Heart left ventricle (tissue), 13 donors: ENCODE measurements around the gene STARD7.

ENCODE experiments used
- CTCF ChIP-seq, 12 donors: fragments of 200-600 bp; sonication (generic) in 4 of 12; IDR thresholded peaks; one replicate each; pipeline versions ENCODE4 v1.5.0 to v1.8.0; 2018 to 2022; ENCODE audit warnings: antibody characterized with exemption in 12 of 12, mild to moderate bottlenecking in 5 of 12
- POLR2A ChIP-seq, 2 donors: fragments of 450-650 bp; IDR thresholded peaks; one replicate each; pipeline ENCODE4 v1.6.1; 2017; ENCODE audit warnings: antibody characterized with exemption in 2 of 2, mild to moderate bottlenecking in 2 of 2, moderate library complexity in 2 of 2
- donor health status: ischemic (EF 13 %, LVEDD 7.1; RV severe dilation, severe dysfunction).
- donor health status: DM: no; HTN: yes; CAD: no.
- donor health status: DM: no; HTN: no; CAD: no.
- donor health status: ischemic (EF 25% LVEDD 6.9; RV normal size, moderate dysfunction).
- donor health status: ischemic (EF 25% LVEDD 5.7; RV mildly dilated, moderate dysfunction).
- donor health status: ischemic (EF 35%, LVEDD 5.7; RV mildly dilated, moderate dysfunction).
- donor health status: nonischemic (EF 11% LVEDD 7.7; RV severe dilation, severe dysfunction).
- donor health status: DM: yes; HTN: yes; CAD: no.
- donor health status: PGD.
- donor health status: ischemic (EF 29% LVEDD 5.4; RV normal size, mild dysfunction).
- donor health status: nonischemic (EF 23%, LVEDD 6.1; RV moderate dilation, normal function).

GRCh38 chr2:96170626-96171025 lies 38.0 kb downstream of the STARD7 start:
- TF ChIP-seq CTCF (IDR thresholded peaks at IDR 0.05) (no peak), POLR2A (IDR thresholded peaks at IDR 0.05) (no peak)
